ENCODE results near the gene REX1BD. TPM values are rescaled to one million over a fixed set of nuclear protein-coding genes. Genes with fewer than 3 reads are reported as not detected.
A peak's percentile ranks its signal among the peaks of the same experiment; 100 is the strongest.

The REX1BD gene
- total and polyA plus RNA-seq, 2 of the 13 experiments (the other 11 are each of a cell fraction or from before 2014, with no cell fraction given), result 7.5 to 25.4 TPM

DNA sequence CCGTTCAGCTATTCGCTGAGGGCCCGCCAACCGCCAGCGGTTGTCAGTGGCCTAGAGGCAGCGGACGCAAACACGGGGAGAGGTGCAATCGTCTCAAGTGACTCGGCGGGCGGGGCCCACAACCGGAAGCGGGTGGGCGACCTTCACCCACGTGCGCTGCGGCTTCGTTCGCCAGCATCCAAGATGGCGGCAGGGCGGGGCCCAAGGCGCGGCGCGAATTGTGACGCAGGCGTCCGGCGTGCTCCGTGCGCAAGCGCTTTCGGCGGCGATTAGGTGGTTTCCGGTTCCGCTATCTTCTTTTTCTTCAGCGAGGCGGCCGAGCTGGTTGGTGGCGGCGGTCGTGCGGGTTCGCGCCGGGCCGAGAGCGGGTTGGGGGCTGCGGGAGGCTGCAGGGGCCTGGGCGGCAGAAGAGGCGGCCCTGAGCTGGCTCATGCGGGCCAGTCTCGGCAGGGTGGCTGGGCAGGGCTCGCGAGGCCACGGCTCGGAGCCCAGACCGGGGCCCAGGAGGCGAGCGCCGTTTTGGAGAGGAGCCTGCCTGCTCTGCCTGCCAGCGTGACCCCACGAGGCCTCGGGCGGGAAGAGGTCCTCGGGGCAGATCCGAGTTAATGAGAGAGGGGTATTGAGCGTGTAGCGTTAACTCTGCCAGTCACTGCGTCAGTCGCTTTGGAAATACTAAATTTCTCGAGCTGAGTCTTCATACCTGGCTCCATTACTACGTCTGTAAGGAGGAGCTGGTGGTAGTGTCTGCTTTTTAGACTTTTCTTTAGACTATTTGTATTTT is 16.8 kb upstream of the REX1BD start, which contains the start of gene UBA52 (continued):
- no peak for TF ChIP-seq ATF7 (IDR thresholded peaks at IDR 0.05)
- peak; percentile 26; the same call in 1 of the 2 replicates for TF ChIP-seq ATF7 (CRISPR knock-in tag; IDR thresholded peaks at IDR 0.05)
- peak; percentile 96 for TF ChIP-seq CREB1 (IDR thresholded peaks at IDR 0.05)
- peak; percentile 97 for TF ChIP-seq CREB1 (CRISPR knock-in tag; IDR thresholded peaks at IDR 0.05)
- TF ChIP-seq ZNF766 (CRISPR knock-in tag; IDR thresholded peaks at IDR 0.05; ENCODE audit: borderline replicate concordance), result peak; percentile 57; the same call in 1 of the 2 replicates
- peak; percentile 43; the same call in 1 of the 2 replicates for TF ChIP-seq RAD51 (IDR thresholded peaks at IDR 0.05; ENCODE audit: borderline replicate concordance)
- peak; percentile 87 for TF ChIP-seq ZNF589 (CRISPR knock-in tag; conservative IDR thresholded peaks at IDR 0.05)
- peak; percentile 79; the same call in 1 of the 2 replicates for TF ChIP-seq SMAD3 (CRISPR knock-in tag; IDR thresholded peaks at IDR 0.05)
- no peak for TF ChIP-seq HDAC6 (IDR thresholded peaks at IDR 0.05; ENCODE audit: low read depth, low read length)
- no peak for TF ChIP-seq ZNF775 (CRISPR knock-in tag; IDR thresholded peaks at IDR 0.05; ENCODE audit: borderline replicate concordance)
- peak; percentile 91 for TF ChIP-seq ZFX (CRISPR knock-in tag; IDR thresholded peaks at IDR 0.05; ENCODE audit: low read depth)
- peak; percentile 77; the same call in 1 of the 2 replicates for TF ChIP-seq ZNF34 (CRISPR knock-in tag; IDR thresholded peaks at IDR 0.05; ENCODE audit: borderline replicate concordance)
- no peak for TF ChIP-seq SMC3 (IDR thresholded peaks at IDR 0.05; ENCODE audit: low read length)
- TF ChIP-seq ZNF446 (CRISPR knock-in tag; IDR thresholded peaks at IDR 0.05), result no peak
- no peak for TF ChIP-seq ZKSCAN5 (CRISPR knock-in tag; IDR thresholded peaks at IDR 0.05)
- no peak for TF ChIP-seq ZNF30 (CRISPR knock-in tag; IDR thresholded peaks at IDR 0.05)
- peak; percentile 85; the same call in 1 of the 2 replicates for TF ChIP-seq RFXANK (CRISPR knock-in tag; IDR thresholded peaks at IDR 0.05)
- TF ChIP-seq HOXA9 (CRISPR knock-in tag; IDR thresholded peaks at IDR 0.05; ENCODE audit: borderline replicate concordance), result no peak
- TF ChIP-seq FOXP1 (IDR thresholded peaks at IDR 0.05), result no peak
- peak; percentile 24; the same call in 1 of the 2 replicates for TF ChIP-seq FOXP1 (CRISPR knock-in tag; IDR thresholded peaks at IDR 0.05)
- peak; percentile 92; the same call in 1 of the 2 replicates for TF ChIP-seq HBP1 (CRISPR knock-in tag; IDR thresholded peaks at IDR 0.05; ENCODE audit: low read depth)
- TF ChIP-seq ZMAT3 (CRISPR knock-in tag; conservative IDR thresholded peaks at IDR 0.05), result peak; percentile 61
- TF ChIP-seq ISX (CRISPR knock-in tag; conservative IDR thresholded peaks at IDR 0.05), result no peak
- TF ChIP-seq, protein P1, sequence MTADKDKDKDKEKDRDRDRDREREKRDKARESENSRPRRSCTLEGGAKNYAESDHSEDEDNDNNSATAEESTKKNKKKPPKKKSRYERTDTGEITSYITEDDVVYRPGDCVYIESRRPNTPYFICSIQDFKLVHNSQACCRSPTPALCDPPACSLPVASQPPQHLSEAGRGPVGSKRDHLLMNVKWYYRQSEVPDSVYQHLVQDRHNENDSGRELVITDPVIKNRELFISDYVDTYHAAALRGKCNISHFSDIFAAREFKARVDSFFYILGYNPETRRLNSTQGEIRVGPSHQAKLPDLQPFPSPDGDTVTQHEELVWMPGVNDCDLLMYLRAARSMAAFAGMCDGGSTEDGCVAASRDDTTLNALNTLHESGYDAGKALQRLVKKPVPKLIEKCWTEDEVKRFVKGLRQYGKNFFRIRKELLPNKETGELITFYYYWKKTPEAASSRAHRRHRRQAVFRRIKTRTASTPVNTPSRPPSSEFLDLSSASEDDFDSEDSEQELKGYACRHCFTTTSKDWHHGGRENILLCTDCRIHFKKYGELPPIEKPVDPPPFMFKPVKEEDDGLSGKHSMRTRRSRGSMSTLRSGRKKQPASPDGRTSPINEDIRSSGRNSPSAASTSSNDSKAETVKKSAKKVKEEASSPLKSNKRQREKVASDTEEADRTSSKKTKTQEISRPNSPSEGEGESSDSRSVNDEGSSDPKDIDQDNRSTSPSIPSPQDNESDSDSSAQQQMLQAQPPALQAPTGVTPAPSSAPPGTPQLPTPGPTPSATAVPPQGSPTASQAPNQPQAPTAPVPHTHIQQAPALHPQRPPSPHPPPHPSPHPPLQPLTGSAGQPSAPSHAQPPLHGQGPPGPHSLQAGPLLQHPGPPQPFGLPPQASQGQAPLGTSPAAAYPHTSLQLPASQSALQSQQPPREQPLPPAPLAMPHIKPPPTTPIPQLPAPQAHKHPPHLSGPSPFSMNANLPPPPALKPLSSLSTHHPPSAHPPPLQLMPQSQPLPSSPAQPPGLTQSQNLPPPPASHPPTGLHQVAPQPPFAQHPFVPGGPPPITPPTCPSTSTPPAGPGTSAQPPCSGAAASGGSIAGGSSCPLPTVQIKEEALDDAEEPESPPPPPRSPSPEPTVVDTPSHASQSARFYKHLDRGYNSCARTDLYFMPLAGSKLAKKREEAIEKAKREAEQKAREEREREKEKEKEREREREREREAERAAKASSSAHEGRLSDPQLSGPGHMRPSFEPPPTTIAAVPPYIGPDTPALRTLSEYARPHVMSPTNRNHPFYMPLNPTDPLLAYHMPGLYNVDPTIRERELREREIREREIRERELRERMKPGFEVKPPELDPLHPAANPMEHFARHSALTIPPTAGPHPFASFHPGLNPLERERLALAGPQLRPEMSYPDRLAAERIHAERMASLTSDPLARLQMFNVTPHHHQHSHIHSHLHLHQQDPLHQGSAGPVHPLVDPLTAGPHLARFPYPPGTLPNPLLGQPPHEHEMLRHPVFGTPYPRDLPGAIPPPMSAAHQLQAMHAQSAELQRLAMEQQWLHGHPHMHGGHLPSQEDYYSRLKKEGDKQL (CRISPR knock-in tag; IDR thresholded peaks at IDR 0.05; ENCODE audit: low read depth), result 0 out of 2 replicates have a peak, but pooled peaks have one; percentile 64
- peak; percentile 81; the same call in 1 of the 2 replicates for TF ChIP-seq ZSCAN21 (CRISPR knock-in tag; IDR thresholded peaks at IDR 0.05; ENCODE audit: borderline replicate concordance)
- no peak for TF ChIP-seq TRIM24 (CRISPR knock-in tag; IDR thresholded peaks at IDR 0.05)
